MM.1S (cell line): Measurements from ENCODE around the gene GATM.

ENCODE experiments used
- DNase-seq: peaks from one replicate; pipeline ENCODE4 v3.0.0-alpha.2; 2015
- H2AFZ ChIP-seq: fragments of 300-600 bp; sonication (generic); 2 replicates; pipeline ENCODE4 v1.6.0; 2016; ENCODE audit warnings: antibody characterized with exemption, low read length
- H3F3A ChIP-seq: fragments of 300-600 bp; sonication (generic); 2 replicates; pipeline ENCODE4 v1.6.1; 2016; ENCODE audit warnings: mild to moderate bottlenecking, antibody characterized with exemption, low read length, moderate library complexity, mixed read lengths; ENCODE audit not compliant: insufficient read depth
- H3K27ac ChIP-seq: fragments of 300-600 bp; sonication (generic); 2 replicates; pipeline ENCODE4 v1.5.1; 2016; ENCODE audit warnings: mild to moderate bottlenecking, low read length
- H3K27me3 ChIP-seq: fragments of 300-600 bp; sonication (generic); replicated peaks from 2 replicates; pipeline ENCODE4 v1.6.0; 2016; ENCODE audit warnings: low read length; ENCODE audit not compliant: insufficient read depth
- H3K36me3 ChIP-seq: fragments of 300-600 bp; sonication (generic); replicated peaks from 2 replicates; pipeline ENCODE4 v1.6.1; 2016; ENCODE audit warnings: mild to moderate bottlenecking, low read length, mixed read lengths; ENCODE audit not compliant: insufficient read depth
- H3K4me1 ChIP-seq: fragments of 300-600 bp; sonication (generic); 2 replicates; pipeline ENCODE4 v1.6.1; 2016; ENCODE audit warnings: low read length, mixed read lengths
- H3K4me2 ChIP-seq: fragments of 300-600 bp; sonication (generic); 2 replicates; pipeline ENCODE4 v1.6.0; 2016; ENCODE audit warnings: low read depth, low read length
- H3K4me3 ChIP-seq: fragments of 300-600 bp; sonication (generic); 2 replicates; pipeline ENCODE4 v1.5.1; 2016; ENCODE audit warnings: low read length, mixed read lengths
- H3K79me2 ChIP-seq: fragments of 300-600 bp; sonication (generic); 2 replicates; pipeline ENCODE4 v1.6.1; 2016; ENCODE audit warnings: mixed run types, low read length, mixed read lengths
- H3K9ac ChIP-seq: fragments of 300-600 bp; sonication (generic); 2 replicates; pipeline ENCODE4 v1.6.1; 2016; ENCODE audit warnings: low read length, mixed read lengths
- H3K9me2 ChIP-seq: fragments of 300-600 bp; sonication (generic); replicated peaks from 2 replicates; pipeline ENCODE4 v1.6.1; 2016; ENCODE audit warnings: mild to moderate bottlenecking, low read length, mixed read lengths; ENCODE audit not compliant: insufficient read depth
- H3K9me3 ChIP-seq: fragments of 300-600 bp; sonication (generic); replicated peaks from 2 replicates; pipeline ENCODE4 v1.6.1; 2016; ENCODE audit warnings: mild to moderate bottlenecking, low read length, mixed read lengths; ENCODE audit not compliant: insufficient read depth
- H4K20me1 ChIP-seq: fragments of 300-600 bp; sonication (generic); 2 replicates; pipeline ENCODE4 v1.6.1; 2016; ENCODE audit warnings: mild to moderate bottlenecking, low read length, moderate library complexity, mixed read lengths; ENCODE audit not compliant: insufficient read depth
- CTCF ChIP-seq: fragments of 300-600 bp; sonication (generic); IDR thresholded peaks from 2 replicates; pipeline ENCODE4 v1.5.1; 2016; ENCODE audit warnings: antibody characterized with exemption, low read length, mixed read lengths
- EZH2 ChIP-seq: fragments of 300-600 bp; sonication (generic); optimal IDR thresholded peaks from 2 replicates; pipeline ENCODE3; 2017; ENCODE audit warnings: low read depth, mild to moderate bottlenecking, antibody characterized with exemption, low read length, mixed read lengths
- EZH2phosphoT487 ChIP-seq: fragments of 300-600 bp; sonication (generic); IDR thresholded peaks from 2 replicates; pipeline ENCODE4 v1.6.1; 2018; ENCODE audit warnings: antibody characterized with exemption, low read length

GATM gene

DNA sequence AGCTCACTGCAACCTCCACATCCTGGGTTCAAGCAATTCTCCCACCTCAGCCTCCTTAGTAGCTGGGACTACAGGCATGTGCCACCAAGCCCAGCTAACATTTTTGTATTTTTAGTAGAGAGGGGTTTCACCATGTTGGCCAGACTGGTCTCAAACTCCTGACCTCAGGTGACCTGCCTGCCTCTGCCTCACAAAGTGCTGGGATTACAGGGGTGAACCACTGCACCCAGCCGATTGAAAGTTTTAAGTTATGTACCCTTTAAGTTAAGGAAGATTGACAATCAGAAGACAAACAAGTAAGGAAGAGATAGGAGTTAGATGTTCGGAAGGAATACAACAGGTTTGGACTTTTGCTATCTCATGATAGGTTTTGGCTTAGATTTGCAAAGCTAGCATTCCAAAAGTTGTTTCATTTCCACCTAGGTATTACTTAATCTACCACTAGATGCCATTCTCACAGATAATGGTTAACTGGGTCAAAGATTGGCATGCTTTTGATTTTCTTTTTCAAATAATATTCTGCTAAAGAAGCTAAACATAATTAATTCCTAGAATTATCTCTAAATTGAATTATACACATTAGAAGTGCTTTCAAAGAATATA, 35.0 kb downstream of the GATM start:
- Histone ChIP-seq H3K4me3 (no peak overlapping the region), H2AFZ (no peak overlapping the region), H3K79me2 (no peaks in the 10 kb centered on the region), H3K9me2 (no peaks in the 10 kb centered on the region), H3F3A (no peaks in the 10 kb centered on the region), H3K9me3 (no peaks in the 10 kb centered on the region), H3K9ac (no peak overlapping the region), H3K36me3 (no peaks in the 10 kb centered on the region), H3K27ac (no peak overlapping the region), H4K20me1 (no peaks in the 10 kb centered on the region), H3K4me1 (no peaks in the 10 kb centered on the region), H3K4me2 (no peak overlapping the region), H3K27me3 (no peaks in the 10 kb centered on the region)
- DNase-seq: no peak
- TF ChIP-seq EZH2phosphoT487 (no peak), CTCF (no peak)

- Histone ChIP-seq H3K4me3 (no peak overlapping the region), H3K9me3 (no peaks in the 10 kb centered on the region), H3K27me3 (no peaks in the 10 kb centered on the region), H3K9me2 (no peaks in the 10 kb centered on the region), H3K36me3 (no peaks in the 10 kb centered on the region), H3K27ac (no peak overlapping the region), H3K9ac (no peak overlapping the region), H3K4me1 (no peaks in the 10 kb centered on the region), H4K20me1 (no peaks in the 10 kb centered on the region), H3K4me2 (no peak overlapping the region), H3K79me2 (no peaks in the 10 kb centered on the region), H3F3A (no peaks in the 10 kb centered on the region), H2AFZ (no peak overlapping the region)
- TF ChIP-seq EZH2 (no peak), EZH2phosphoT487 (no peak), CTCF (no peak)
- DNase-seq: no peak
These were observed 36.6 kb downstream of the GATM start for GRCh38 chr15:45341790-45342189.

DNA sequence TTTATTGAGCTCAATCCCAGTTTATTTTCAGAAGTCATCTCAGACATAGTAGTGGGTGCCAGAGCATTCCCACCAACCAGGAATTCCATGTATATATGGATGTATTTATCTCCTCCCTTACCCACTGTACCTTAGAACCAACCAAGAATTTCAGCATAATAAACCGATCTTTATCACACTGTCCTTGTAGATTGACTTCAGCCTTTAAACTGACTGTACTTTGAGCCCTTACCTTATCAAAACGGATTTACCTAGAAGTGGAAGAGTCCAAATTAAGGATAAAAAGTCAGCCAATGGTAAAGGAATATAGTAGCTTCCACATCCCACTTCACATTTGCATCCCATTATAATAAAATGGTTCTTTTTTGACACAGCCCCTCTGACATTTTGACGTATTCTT, 37.9 kb downstream of the GATM start:
- no peak overlapping the region for H3K9ac ChIP-seq
- TF ChIP-seq EZH2phosphoT487 (no peak), EZH2 (no peak), CTCF (no peak)
- H3K4me2 ChIP-seq: no peak overlapping the region
- no peak overlapping the region for H3K4me3 ChIP-seq
- H3K9me3 ChIP-seq: no peaks in the 10 kb centered on the region
- no peaks in the 10 kb centered on the region for H3K36me3 ChIP-seq
- H2AFZ ChIP-seq: no peak overlapping the region
- no peaks in the 10 kb centered on the region for H3K9me2 ChIP-seq
- H3F3A ChIP-seq: no peaks in the 10 kb centered on the region
- H3K79me2 ChIP-seq: no peaks in the 10 kb centered on the region
- H3K4me1 ChIP-seq: no peaks in the 10 kb centered on the region
- DNase-seq: no peak
- H3K27ac ChIP-seq: no peak overlapping the region
- H4K20me1 ChIP-seq: no peaks in the 10 kb centered on the region
- no peaks in the 10 kb centered on the region for H3K27me3 ChIP-seq
